Tongue (tissue), 2 donors: ENCODE results near the gene PPIF. TPM values are rescaled to one million over a fixed set of nuclear protein-coding genes. Genes with fewer than 3 reads are reported as not detected.

Experiments used
- DNase-seq: peaks from one replicate; pipeline ENCODE4 v3.0.0-alpha.2; 2015
- total RNA-seq: library from RNA; depleted of rRNA; stranded (reverse); fragments of >200 nt; gene quantifications from one replicate; pipeline ENCODE4 v1.2.3, GENCODE V29; 2014

Gene PPIF
- total RNA-seq, 1 donor from 2014 or later: 26.6 TPM

DNA sequence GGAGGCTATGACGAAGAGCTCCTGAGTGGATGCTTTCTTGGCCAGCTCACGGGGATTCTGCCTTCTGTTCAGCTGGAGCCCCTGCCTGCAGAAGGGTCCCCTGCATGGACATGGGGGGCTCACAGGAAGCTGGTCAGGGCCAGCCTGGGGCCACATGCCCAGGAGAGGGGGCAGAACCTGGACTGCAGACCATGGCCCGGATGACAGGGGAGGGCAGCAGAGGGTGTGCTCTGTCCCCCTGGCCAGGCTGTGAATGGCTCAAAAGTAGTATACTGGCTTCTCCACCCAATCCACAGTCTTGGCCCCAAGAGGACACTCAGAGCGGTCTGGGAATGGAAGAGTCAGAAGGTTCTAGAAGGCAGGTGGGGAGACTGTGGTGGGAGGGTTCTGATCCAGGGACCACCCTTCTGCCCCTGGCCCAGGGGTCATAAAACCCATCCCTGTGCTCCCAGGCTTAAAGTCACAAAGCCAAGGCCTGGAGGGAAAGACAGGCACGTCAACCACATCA is 40.3 kb downstream of the PPIF start:
- no peak for DNase-seq

DNA sequence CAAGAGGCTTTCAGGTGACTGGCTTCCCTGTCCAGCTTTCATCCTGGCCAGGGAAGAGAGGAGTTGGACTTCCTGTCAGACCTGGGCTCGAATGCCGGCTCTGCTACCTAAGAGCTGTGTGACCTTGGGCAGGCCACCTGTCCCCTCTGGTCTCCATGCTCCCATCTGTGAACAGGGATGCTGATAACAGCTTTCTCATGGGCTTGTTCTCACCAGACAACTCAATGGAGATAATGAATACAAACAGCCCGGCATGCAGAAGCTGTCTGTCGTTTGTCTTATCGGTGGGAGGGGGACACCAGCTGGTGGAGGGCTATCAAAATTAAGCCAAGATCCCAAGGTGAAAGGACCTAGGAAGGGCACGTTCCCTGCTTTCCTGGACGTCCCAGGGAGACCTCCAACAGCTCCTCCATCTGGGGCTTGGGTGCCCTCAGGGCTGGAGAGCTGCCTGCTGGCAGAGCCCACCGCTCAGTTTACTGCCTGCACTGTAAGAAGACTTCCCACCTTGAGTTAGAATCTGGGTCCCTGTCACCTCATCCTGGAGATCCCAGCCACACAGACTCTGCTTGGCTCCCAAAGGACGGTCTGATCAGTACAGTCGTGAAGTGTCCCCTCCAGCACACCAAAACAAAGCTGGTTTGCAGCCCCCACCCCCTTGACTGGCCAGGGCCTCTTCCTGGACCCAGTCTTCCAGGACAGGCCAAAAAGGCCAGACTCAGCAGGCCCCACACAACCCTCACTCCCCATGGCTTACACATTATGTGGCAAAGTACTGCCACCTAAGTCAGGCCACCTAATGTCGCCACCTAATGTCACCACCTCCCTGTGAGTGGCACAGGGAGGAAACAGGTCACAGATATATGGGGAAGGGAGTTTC is 40.9 kb downstream of the PPIF start:
- DNase-seq: no peak

DNA sequence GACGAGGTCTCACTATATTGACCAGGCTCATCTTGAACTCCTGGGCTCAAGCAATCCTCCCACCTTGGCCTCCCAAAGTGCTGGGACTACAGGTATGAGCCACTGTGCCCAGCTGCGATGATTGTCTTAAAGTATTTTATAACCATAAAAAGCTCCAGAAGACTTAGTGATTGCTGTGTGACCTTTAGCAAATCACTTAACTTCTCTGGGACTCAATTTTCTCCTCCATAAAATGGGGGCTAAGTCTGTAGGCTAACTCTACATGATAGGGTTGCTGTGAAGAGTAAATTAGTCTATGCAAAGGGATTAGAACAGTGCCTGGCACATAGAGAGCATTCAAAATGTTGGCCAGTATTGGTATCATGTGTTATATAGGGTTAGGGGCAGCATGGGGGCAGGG is 42.8 kb downstream of the PPIF start:
- DNase-seq: no peak

DNA sequence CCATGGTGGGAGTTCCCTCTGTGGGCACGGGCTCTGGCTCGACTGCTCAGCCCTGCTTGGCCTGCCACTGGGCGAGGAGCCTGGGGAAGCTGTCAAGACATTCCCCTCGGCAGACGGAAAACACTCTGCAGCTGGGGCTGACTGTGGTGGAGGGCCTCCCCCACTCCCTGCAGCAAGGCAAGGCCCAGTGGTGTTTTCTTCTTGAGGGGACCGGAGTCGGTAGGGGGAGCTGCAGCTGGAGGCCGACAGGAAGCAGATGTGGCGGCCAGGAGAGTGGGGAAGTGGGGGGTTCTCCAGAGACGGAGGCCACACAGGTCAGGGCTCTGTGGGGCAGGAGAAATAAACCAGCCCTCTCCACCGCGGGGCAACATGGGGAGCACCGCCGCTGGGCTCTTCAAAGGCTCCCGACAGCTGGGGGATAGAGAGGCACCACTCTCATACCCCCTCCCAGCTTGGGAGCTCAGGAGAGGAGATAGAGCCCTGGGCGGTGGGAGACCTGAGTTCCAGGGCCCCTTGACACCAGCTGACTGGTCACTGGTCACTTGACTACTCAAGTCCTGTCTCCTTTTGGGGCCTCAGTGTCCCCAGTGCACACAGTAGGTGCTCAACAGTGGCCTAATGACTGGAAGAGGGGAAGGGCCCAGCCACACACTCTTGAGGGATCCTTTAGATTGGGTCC is 43.4 kb downstream of the PPIF start:
- no peak for DNase-seq

DNA sequence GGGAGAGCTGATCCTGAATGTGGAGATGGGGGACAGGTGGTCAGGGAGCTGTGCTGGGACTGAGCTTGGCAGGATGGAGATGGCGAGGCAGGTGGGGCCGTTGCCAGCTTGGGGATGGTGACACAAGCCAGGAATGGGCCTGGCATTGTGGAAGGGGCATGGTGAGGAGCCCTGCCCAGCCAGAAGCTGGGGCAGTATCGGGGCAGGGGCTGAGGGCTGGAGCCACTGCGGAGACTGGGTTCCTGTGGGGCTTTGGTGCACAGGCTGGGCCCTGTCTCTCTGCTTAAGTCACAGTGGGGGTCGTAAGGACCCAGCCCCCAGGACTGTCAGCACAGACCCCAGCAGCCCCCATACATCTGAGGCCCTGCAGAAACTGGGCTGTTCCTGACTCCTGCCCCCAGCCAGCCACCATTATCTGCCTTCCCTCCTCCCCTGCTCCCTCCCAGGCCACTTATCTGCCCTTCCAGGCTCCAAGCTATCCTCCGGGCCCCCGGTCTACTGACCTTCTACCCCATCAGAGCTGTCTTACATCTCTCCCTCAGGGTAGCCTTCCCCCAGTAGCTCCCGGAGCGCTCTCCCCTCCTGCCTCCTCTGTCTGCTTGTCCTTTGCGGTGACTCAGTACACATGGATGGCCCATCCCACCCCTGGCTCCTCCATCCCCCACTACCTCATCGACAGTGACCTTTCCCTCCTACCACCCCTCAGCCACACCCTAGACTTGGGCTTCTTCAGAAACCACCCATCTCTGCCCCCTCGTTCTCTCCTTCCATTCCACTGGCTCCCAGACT is 44.2 kb downstream of the PPIF start:
- no peak for DNase-seq

DNA sequence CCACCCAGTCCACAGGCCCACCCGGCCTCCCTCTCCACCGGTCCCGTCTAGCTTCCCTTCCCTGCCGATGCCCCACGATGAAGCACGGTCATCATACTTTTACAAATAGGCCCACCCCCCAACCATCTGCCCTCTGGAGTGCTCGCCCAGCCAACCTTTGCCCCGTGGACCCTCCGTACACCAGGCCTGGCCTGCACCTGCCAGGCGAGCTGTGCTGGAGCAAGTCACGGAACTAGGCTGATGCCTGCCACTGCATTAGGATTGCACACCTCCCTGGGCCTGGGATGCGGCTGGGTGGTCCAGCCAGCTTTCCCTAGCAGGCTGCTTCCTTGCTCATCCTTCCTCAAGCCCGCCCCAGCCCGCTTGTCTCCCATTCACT is 44.7 kb downstream of the PPIF start:
- DNase-seq: no peak

DNA sequence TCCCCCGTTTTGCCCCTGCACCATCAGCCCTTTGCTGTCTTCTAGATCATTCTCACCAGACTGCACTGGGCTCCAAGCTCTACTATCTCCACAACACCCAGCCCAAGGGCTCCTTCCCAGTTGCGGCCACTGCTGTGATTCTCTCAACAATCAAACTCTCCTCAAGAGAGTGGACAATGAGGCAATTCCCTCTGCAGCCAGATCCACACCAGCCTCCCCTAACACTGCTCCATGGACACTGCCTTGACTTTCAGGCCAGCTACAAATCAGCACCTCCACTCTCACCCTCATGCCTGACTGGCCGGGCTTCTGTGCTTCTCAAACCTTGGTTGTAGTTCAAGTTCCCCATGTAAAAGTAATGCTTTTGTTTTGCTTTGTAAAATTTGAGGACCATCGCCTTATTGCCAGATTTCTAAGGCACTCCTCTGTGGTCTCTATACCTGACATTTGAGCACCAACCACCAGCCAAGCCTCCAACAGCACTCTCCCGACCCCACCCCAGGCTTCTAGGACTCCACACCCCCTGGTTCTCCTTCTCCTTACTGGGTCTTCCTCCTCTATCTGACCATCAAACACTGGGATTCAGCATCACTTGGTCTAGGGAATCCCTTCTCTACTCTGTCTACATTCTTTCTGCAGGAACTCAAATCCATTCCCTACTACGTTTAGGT is 45.4 kb downstream of the PPIF start:
- DNase-seq: no peak

DNA sequence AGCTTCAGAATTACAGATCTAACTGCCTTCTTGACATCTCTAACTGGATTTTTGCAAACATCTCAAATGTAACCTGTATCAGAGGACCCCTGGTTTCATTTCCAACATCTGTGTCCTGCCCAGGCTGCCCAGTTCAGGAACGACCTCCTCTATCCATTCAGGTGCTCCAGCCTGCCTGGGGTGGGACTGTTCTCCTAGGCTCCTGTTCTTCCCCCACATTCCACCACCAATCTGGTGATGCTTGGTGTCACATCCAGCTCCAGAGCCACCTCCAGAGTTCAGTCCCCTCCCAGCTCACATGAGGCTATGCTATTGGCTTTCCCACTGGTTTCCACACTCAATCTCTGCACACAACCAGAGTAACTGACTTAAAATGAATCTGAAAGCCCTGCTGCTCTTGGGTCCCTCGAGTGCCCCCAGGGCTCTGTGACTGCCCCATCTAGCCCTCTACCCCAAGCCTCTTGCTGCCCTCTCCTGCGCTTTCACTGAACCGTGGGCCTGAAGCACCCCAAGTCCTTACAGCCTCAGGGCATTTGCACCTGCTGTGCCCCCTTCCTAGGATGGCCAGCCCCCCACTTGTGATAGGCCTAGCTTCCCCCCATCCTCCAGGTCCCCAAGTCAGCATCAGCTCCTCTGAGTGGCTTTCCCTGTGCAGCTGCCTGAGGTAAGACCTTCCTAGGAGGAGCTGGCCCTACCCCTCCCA is 46.1 kb downstream of the PPIF start:
- DNase-seq: no peak

DNA sequence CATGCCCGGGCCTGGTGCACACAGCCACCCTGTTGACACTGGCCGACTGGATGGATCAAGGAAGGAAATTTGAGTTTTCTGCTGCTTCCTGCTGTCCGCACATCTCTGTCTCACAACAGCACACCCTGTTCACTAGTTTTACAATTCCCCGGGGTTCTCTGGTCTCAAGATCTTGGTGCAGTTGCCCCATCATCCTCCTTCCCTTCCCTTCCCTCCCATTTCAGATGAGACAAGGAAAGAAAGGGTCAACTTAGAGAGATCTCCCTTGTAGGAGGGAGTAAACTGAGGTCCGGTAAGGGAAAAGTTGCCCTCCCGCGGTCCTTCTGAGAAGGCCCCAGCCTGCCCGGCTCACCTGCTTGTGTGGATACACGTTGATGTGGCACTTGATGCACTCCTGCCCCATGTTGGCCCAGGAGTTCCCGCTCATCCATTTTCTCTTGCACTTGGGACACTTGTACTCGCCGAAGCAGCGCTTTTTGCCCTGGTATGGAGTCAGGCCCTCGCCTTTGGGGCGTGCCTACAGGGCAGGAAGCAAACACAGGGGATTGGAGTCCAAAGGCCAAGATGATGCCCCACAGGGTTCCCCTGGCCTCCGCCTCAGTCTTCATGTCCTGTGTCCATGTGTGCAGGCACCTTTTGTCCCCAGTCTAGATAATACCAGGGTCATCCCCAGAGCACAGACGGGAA is 46.8 kb downstream of the PPIF start:
- DNase-seq: no peak

DNA sequence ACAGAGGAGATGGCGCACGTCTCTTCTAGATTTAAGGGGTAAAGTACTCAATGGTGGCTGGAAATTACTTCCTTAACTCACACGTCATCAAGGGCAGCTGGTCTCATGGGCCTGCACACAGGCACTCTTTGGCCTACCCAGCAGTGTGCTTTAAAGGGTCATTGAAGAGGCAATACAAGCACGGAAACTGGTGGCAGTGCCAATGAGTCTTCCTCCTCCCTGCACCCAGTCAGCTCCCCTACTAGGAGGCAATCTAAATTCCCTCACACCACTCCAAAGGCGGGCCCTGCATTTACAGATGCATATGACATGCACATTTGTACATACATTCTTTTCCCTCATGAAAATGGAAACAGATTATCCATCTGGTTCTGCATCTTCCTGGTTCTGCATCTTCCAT is 47.4 kb downstream of the PPIF start:
- no peak for DNase-seq

DNA sequence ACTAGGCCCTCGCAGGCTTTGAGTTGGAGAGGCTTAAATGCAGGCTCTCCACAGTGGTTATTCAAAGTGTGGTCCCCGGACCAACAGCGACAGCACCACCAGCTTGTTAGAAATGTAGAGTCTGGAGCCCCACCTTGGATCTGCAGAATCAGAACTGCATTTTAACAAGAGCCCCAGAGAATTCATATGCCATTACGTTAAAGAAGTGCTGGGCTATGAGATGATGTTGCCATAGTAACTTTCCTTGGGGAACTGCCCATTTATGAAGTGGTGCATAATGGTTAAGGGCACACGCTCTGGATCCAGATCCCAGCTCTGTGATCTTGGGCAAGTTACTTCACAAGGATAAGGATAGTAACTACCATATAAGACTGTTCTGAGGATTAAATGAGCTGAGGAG is 49.3 kb downstream of the PPIF start:
- no peak for DNase-seq

DNA sequence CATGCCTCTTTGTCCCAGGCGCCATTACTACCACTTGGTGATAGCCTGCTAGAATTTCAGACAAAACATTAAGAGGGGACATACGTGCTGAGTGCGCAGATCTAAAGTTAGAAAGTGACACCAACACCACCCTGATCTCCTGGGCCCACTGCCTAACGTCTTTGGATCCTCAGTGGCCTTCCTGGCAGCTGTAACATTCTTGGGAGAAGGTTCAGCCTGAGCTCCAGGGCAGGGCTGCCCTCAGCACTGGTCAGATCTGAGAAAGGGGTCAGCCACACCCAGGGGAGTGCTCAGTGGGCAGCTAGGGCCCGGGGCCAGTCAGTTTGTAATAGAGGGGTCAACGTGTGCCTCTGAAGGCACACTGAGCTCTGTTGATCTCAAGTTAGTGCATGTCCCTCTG is 49.8 kb downstream of the PPIF start:
- peak; percentile 72 for DNase-seq

DNA sequence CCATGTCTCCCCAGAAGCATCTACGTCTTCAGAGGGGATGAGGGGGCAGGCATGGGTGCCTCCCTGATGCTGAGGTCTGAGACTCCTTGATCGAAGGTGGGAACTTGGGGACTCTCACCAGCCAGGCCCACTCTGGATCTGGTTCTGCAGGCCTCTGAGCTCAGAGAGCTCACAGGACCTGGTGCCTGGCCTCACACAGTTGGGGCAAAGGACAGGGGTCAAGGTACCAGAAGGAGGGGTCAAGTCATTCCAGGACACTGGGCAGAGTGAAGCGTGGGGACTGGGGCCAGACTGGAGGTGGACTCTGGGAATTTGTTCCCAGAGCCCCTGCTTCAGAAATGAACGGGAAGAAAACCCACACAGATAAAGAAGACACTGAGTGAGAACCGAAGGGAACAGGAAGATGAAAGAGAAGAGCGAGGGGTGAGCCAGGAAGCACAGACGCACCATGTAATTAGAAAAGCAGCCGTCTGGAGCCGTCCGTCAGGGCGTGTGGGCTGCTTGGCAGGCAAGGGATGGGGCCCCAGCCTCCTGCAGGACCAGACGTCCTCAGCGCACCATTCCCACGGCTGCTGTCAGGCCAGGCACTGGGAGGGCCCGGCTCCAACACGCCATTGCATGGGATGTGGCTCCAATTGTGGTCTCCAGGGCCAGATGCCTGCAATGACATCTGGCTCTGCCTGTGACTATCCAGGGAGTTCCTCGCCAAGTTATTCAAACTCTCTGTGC is 50.5 kb downstream of the PPIF start:
- DNase-seq: peak; percentile 87

DNA sequence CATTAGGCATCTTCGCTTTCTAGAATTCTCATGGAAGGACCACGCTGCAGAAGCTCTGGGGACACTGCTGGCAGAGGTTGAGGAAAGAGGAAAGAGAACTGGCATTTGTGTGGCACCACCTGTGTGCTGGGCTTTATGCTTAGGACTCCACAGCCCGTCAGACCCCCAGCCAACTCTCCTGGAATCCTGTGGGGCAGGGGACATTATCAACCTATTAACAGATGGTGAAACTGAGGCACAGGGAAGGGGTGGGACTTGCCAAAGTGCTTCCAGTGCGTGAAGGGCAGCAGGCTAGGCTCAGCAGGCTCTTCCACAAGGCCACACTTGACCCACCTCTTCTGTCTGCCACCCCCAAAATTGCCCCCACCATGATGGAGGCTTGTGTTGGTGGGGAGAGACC is 51.4 kb downstream of the PPIF start:
- DNase-seq: no peak

DNA sequence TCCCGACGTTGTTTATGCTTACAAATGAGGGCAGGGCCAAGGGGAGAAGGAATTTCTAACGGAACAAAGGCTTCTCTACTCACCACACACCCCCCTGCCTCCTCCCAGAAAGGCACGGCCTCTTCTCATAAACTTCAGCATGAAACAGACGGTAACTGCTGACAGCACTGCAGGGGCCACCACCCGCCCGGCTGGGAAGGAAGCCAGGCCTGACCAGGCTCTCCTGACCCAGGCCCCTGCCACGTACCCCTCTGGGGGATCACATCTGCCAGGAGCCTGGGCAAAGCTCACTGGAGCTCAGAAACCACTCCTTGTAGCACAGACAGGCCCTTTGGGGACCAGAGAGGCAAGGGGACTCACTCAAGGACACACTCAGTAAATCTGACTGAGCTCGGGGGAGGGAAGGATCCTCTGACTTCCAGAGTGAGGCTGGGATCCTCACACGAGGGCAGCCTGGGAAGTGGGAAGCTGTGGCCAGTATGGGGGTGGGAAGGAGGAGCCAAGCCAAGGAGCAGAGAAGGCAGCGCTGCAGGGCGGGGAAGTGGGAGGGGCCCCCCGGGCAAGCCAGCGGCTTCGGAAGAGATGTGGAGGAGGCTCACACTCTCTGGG is 52.1 kb downstream of the PPIF start:
- DNase-seq: peak; percentile 90

DNA sequence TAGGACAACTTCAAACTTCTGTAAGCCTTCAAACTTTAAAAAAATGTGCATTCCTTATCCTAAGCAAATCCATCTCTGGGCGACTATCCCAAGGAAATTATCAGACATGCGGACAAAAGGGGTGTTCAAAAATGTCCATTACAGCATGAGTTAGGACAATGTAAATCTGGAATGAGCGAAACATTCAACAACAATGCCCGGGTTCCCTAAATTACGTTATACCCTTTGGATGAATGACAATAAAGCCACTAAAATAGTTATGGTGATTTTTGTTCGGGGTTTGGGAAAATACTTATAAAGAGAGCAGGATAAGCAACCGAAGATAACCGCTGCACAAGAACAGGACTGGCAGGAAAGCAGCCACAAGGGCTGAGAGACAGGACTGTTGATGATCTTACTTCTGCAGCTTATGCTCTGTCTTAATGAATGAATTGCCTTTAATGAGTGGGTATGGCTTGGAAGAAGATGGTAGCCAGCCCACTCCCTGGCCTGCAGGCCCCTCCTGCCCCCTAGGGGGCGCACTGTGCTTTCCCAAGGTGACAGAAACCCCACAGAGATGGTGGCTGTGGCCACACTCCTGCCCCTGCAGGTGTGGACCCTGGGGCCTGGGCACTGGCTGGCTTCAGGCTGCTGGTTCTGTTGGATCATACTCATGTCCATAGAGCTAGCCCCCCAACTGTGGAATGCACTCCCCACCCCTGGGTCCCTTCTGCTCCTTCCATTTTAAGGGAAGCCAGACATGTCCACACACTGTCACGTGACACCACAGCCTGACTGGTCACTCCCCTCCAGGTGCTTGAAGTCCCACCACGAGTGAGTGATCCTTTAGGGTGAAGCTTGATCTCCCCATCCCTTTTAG is 53.1 kb downstream of the PPIF start:
- no peak for DNase-seq

DNA sequence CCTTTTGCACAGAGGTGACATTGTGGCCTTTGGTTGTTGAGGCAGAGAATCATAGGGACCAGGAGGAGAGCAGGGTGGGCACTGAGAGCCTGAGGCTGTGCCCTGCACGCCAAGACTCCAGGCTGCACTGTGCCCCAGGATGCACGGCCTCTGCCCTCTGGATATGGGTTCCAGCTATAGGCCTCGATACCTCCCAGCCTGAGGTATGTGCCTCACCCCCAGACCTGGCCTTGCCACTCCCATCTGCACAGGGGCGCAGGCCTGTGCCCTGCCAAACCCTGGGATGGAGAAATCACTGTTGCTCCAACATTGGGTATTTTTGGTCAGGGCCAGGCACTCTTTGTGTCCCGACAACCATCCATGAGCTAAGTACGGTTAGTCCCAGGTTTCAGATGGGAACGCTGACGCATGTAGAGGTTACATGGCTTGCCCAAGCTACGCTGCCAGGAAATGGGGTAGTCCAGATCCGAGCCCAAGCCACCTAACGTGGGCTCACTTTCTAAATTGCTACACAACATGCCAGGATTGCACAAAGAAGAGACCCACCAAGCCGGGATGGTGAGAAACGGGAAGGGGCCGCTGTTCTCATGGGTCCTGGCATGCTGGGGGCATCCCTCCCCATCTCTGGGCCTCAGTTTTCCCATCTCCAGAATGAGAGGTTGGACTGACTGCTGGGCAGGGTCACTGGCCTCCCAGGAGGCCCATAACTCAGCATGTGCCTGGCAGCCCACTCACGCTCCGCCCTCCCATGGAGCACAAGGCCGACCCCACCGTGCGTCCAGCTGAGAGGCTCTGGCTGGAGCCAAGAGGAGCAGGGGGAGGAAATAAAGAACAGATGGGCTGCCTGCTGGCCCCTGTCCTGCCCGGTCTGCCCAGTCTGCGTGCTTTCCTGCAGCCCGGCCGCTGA is 54.0 kb downstream of the PPIF start:
- DNase-seq: peak; percentile 83

DNA sequence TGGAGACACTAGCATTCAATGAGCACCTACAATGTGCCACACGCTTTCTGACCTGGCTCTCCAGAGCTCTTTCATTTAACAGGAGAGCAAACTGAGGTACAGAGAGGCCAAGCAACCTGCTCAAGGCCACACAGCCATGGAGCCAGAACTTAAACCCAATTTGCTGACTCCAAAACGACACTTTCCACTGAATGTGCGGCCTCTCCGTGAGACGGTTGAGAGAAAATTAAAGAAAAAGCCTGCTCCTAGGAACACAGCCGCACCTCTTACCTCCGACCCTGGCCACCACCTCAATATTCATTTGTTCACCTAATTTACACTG is 55.3 kb downstream of the PPIF start:
- no peak for DNase-seq
